ENCODE data around the gene NFAT5.

DNA sequence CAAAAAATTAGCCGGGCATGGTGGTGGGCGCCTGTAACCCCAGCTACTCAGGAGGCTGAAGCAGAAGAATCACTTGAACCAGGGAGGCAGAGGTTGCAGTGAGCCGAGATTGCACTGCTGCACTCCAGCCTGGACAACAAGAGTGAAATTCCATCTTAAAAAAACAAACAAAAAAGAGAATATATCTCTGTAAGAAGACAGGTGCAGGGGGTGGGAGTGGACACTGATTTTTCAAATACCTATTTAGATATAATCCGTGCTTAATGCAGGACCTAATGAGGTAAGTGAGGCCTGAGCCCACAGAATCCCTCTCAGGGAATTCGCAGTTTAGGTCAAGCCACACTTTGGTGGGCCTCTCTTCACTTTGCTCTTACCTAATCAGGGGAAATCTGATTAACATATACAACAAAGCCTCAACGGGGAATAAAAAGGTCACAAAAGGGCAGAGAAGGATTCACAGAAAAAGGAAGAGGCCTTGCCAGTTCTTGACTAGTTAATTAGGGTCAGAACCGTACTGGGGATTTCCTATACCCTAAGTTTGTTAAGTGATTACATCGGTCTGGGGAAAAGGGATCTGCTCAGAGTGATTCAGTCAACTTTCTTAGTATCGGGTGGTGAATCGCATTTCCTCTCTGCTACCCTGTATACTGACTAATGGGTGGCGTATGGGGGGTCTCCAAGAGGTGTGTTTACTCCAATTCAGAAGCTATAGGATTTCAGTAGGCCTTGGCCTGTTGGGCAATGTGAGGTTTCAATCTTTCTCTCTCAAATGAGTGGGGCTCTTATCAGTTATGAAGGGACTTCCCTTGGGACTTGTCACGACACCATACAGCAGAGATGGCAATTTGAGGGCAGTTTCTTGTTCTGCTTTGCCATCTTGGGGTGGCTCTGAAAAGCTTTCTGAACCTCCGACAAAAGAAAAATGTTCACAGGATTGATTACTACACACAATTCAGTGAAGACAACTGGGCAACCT is 1.9 kb upstream of the NFAT5 start:
- TF ChIP-seq, protein P1, sequence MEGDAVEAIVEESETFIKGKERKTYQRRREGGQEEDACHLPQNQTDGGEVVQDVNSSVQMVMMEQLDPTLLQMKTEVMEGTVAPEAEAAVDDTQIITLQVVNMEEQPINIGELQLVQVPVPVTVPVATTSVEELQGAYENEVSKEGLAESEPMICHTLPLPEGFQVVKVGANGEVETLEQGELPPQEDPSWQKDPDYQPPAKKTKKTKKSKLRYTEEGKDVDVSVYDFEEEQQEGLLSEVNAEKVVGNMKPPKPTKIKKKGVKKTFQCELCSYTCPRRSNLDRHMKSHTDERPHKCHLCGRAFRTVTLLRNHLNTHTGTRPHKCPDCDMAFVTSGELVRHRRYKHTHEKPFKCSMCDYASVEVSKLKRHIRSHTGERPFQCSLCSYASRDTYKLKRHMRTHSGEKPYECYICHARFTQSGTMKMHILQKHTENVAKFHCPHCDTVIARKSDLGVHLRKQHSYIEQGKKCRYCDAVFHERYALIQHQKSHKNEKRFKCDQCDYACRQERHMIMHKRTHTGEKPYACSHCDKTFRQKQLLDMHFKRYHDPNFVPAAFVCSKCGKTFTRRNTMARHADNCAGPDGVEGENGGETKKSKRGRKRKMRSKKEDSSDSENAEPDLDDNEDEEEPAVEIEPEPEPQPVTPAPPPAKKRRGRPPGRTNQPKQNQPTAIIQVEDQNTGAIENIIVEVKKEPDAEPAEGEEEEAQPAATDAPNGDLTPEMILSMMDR (conservative IDR thresholded peaks at IDR 0.05): no peak
- TF ChIP-seq EZH2 (IDR thresholded peaks at IDR 0.05; ENCODE audit: low read depth): no peak

Data from PC-9 (cell line).